Measurements from ENCODE around the gene RFPL1.

RFPL1 gene

DNA sequence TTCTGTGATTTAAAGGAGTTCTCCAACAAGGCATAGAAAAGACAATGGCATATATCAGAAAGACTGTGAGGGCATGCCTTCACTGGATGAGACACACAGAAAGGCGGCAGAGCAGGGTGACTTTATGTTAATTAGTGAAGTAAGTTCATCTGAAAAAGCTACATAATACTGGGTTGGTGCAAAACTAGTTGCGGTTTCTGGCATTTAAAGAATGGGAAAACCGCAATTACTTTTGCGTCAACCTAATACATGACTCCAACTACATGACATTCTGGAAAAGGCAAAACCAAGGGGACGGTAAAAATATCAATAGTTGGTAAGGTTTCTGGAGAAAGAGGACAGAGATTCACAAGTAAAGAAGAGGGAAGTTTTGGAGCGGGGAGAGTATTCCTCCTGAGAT lies 5.1 kb downstream of the RFPL1 start:
- no peak for DNase-seq

- DNase-seq = no peak
These were observed 5.7 kb downstream of the RFPL1 start for GRCh38 chr22:29443861-29444792.

GRCh38 chr22:29445508-29445907 lies 7.1 kb downstream of the RFPL1 start:
- no peak for DNase-seq

GRCh38 chr22:29447906-29448305 lies 9.5 kb downstream of the RFPL1 start:
- DNase-seq = no peak

DNA sequence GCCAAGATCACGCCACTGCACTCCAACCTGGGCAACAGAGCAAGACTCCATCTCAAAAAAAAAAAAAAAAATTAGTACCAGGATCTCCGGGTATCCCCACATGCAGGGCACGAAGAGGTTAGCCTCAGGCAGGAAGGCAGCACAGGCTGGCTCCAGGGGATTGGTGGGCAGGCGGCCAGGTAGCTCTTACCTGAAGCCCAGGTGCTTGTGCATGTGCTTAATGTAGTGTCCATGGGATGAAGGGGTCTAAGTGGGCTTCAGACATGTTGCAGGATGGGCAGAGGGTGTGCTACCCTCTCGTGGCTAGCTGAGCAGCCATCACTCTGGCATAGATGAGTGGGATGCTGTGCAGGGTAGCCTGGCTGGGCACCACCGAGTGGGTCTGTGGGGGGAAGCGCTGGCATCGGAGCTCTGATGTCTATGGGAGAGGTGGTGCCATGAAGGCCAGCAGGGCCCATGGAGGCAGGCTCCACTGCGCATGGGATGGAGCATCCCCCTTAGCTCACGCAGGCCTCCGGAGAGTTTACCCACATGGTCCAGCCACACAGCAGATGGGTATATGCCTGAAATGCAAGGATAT lies 11.0 kb downstream of the RFPL1 start:
- no peak for DNase-seq

DNA sequence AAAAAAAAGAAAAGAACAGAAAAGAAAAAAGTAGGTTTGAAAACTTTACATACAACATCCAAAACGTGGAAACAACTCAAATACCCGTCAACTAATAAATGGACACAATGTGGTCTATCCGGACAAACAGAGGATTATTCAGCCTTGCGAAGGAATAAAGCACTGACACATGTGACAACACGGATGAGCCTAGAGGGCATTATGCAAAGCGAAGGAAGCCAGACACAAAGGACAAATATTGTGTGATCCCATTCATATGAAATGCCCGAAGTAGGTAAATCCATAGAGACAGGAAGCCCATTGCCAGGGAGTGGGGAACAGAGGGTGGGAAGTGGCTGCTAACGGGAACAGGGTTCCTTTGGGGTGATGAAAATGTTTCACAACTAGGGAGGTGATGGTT lies 11.8 kb downstream of the RFPL1 start:
- no peak for DNase-seq

DNA sequence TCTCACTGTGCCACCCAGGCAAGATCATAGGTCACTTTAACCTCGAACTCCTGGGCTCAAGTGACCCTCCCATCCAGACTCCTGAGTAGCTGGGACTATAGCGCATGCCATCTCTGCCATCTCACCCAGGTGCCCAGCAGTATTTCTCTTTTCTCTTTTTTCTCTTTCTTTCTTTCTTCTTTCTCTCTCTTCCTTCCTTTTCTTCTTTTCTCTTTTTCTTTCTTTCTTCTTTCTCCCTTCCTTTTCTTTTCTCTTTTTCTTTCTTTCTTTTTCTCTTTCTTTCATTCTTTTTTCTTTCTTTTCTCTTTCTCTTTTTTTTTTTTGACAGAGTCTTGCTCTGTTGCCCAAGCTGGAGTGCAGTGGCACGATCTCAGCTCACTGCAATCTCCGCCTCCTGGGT lies 13.5 kb downstream of the RFPL1 start:
- DNase-seq = no peak

GRCh38 chr22:29454276-29454675 lies 15.9 kb downstream of the RFPL1 start:
- DNase-seq = no peak

GRCh38 chr22:29456211-29456671 lies 17.9 kb downstream of the RFPL1 start:
- DNase-seq = no peak

- no peak for DNase-seq
These were observed 19.3 kb downstream of the RFPL1 start for GRCh38 chr22:29457730-29458129.

- DNase-seq = no peak
These were observed 20.2 kb downstream of the RFPL1 start for GRCh38 chr22:29458551-29458950.

DNA sequence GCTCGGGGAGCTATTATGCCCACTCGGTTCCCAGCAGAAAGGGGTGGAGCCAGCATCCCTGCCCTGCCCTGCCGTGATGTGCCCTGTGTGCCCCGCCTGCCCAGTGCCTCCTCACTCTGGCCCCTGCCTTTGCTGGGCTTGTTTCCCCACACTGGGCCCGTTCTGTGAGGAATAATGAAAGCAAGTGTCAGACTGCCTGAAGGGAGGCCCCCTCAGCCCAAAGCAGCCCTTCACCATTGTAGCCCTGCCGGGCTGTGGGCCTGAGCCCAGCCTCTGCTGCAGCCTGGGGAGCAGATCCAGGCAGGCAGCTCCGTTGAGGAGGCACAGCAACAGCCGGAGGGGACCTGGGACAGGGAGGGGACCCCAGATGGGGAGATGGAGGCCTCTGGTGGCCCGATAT lies 21.4 kb downstream of the RFPL1 start:
- DNase-seq = no peak

- no peak for DNase-seq
These were observed 22.9 kb downstream of the RFPL1 start for GRCh38 chr22:29461263-29461662.

DNA sequence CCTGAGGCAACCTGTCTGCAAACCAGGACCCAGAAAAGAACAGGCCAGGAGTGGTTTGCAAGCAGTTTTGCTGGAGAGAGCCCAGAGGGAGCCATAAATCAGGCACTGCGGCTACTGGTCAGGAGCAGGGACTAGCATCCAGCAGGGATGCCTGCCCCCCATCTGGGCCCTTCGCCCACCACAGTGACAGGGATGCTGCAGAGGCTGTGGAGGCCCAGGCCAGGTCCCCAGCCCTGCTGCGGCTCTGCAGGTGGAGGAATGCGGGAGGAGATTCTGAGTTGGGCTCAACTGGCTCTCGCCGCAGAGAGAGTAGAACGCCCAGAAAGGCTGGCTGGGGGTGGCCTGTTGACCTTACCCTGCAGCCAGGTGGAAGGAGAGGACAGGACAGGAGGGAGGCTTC lies 25.2 kb downstream of the RFPL1 start:
- no peak for DNase-seq

- no peak for DNase-seq
These were observed 26.2 kb downstream of the RFPL1 start for GRCh38 chr22:29464581-29464980.

- DNase-seq = no peak
These were observed 31.4 kb downstream of the RFPL1 start for GRCh38 chr22:29469755-29470154.

DNA sequence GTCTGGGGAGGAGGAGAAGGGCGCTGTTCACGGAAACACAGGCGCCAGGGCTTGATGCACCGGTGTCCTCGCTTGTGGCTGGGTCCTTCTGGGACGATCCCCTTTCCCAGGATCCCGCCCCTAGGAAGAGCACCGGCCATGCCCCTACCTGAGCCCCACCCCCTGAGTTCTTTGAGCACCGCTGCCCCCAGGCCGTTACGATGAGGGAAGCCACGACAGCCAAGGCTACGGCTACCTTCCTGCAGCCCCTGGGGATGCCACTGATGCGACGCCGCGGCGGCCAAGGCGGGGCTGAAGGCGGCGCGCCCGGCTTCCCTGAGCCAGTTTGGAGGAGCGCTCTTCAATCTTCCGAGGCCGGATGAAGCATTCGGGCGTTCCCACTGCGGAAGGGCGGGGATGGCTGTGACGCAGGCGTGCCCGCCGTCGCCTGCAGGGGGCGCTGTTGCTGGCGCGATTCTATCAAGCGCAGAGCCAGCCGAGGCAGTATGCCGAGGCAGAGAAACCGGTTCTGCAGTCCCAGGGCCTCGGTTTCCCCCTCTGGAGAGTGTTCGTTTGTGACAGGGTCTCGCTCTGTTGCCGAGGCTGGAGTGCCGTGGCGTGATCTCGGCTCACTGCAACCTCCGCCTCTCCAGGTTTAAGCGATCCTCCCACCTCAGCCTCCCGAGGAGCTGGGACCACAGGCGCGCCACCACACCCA lies 31.9 kb downstream of the RFPL1 start:
- peak; percentile 84 to 90 for DNase-seq

GRCh38 chr22:29473001-29473400 lies 34.6 kb downstream of the RFPL1 start:
- DNase-seq = no peak

DNA sequence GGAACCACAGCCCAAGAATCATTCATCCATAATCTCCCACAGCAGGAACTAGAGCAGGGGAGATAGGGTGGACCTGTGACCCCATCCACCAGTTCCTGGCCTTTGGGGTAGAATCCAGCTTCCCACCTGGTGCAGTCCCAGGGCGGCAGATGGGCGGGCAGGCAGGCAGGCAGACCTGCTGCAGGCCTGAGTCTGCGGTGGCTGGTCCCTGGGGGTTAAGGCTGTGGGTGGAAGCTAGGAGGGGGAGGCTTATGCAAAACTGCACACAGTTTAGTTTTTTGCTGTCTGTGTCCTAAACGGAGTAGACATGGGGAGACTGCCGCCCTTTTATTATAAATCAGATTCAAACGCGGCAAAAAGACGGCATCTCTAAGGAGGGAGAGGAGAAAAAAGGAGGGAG lies 37.2 kb downstream of the RFPL1 start:
- no peak for DNase-seq

- DNase-seq = no peak
These were observed 37.7 kb downstream of the RFPL1 start for GRCh38 chr22:29476116-29476515.

GRCh38 chr22:29477723-29478318 lies 39.4 kb downstream of the RFPL1 start:
- no peak for DNase-seq

DNA sequence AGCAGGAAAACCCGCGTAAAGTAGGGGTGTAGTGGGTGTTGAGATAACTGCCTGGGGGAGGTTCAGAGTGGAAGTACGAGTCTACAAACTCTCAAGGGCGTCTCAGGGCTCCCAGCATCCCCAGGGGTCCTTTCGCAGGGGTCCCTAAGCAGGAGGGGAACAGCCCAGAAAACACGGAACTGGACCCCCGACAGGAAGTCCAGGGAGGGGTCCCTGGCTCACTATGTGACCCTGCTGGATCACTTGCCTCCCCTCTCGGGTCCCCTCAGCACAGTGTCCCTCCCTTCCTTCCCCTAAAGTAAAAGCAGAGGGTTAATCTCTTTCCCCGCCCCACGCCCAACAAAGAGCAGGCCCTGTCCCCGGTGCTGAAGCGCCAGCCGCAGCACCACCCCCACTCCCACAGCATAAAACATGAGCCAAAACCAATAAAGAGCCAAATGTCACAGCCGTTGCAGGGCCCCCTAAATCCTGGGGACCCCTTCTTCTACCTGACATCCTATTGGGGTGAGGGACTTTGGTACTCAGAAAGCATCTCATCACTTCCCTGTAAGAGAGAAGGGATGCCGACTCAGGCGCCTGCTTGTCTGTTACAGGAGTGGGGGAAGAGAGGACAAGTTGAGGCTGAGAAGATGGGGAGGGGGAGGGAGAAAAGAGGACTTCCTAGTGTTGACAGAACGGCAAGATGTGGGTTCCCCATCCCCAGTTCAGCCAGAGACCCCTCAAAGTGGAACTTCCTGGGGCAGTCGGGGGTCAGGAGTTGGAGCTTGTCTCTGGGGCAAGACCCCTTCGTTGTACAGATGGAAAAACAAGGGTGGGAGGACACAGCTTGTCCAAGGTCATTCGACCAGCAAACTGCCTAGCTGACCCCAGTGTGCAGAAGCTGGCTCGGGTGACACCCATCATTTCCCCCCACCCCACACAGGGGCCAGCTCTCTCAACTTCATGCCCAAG lies 40.2 kb downstream of the RFPL1 start:
- DNase-seq = no peak

All from stimulated activated CD4-positive, alpha-beta T cell treated with anti-CD3 and anti-CD28 coated beads, Interleukin-2, amount 100 ng/mL, for 48 hours (primary cell).